Rectal smooth muscle tissue (tissue), 1 donor: ENCODE results near the gene TUBA1B.
A peak's percentile ranks its signal among the peaks of the same experiment; 100 is the strongest.

Experiments
- H3K27ac ChIP-seq: one replicate; pipeline ENCODE4 v1.7.0; 2013; ENCODE audit warnings: low read depth, low read length, inconsistent platforms
- H3K27me3 ChIP-seq: one replicate; pipeline ENCODE4 v1.7.0; 2013; ENCODE audit warnings: low read length; ENCODE audit not compliant: control insufficient read depth, insufficient read depth
- H3K36me3 ChIP-seq: one replicate; pipeline ENCODE4 v1.7.0; 2013; ENCODE audit warnings: low read length; ENCODE audit not compliant: control insufficient read depth, insufficient read depth
- H3K4me1 ChIP-seq: one replicate; pipeline ENCODE4 v1.7.0; 2013; ENCODE audit warnings: low read length; ENCODE audit not compliant: control insufficient read depth, insufficient read depth
- H3K4me3 ChIP-seq: one replicate; pipeline ENCODE4 v1.7.0; 2013; ENCODE audit warnings: low read length
- H3K9ac ChIP-seq: one replicate; pipeline ENCODE4 v1.7.0; 2013; ENCODE audit warnings: low read length

The TUBA1B gene

DNA sequence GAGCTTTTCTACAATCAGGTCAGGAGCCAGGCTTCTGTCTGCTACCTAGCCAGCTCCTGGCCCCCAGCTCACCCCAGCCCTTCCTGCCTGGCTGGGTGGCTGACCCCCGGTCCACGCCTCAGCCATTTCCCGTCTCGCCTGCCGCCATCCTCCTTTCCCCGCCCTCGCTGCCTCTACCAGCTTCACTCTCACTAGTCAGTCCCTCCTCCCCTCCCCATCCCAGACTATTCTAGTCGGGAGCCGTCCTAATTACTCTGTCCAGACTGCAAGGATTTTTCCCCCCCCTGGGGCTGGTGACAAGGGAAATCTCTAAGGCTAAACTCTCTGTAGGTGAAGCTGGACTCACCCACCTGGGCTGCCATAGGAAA lies 37.4 kb downstream of the TUBA1B start:
- Histone ChIP-seq H3K27ac (no peak overlapping the region), H3K27me3 (peaks cover 49% of the 10 kb centered on the region), H3K4me1 (peaks cover 5% of the 10 kb centered on the region), H3K36me3 (peaks cover 11% of the 10 kb centered on the region), H3K4me3 (peak overlapping the region; percentile 36), H3K9ac (no peak overlapping the region)

GRCh38 chr12:49092816-49093406 lies 38.3 kb downstream of the TUBA1B start:
- Histone ChIP-seq H3K4me1 (peaks cover 5% of the 10 kb centered on the region), H3K4me3 (no peak overlapping the region), H3K27ac (no peak overlapping the region), H3K9ac (no peak overlapping the region), H3K27me3 (peaks cover 53% of the 10 kb centered on the region), H3K36me3 (peaks cover 11% of the 10 kb centered on the region)

DNA sequence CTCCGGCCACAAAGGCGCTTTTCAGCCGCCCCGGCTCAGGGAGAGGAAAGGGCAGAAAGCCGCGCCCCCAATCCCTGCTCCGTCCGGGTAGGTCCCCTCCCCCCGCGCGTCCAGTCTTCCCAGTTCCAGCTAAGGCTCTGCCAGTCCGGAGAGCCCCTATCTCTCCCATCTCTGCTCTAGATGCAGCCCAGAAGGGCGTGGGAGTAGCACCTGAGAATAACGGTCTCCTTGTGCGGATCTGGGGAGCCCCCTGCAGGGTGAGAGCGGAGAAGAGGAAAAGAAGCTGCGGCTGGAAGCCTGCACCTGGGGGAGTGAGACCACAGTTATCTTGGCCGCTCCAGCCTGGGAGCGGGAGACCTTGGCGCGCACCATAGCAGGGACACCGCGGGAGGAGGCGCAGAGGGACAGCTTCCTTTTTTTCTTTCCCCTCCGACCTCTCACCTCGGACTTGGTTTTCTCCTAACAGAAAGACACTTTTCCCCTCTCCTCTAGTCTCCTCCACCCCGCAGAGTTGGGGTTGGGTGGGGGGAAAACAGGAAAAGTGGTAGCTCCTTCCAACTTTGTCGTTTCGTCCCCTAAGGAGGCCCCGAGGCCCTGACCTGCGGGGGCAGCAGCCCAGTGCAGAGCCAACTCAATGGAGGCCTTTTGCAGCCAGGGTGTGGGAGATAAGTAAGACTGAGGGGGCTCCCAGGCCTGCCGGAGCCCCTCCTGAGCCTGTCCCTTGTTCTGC lies 38.9 kb downstream of the TUBA1B start:
- no peak overlapping the region for H3K9ac ChIP-seq
- peaks cover 53% of the 10 kb centered on the region for H3K27me3 ChIP-seq
- H3K4me3 ChIP-seq, result no peak overlapping the region

GRCh38 chr12:49091836-49092085 lies 39.4 kb downstream of the TUBA1B start:
- Histone ChIP-seq H3K4me3 (no peak overlapping the region), H3K27ac (peak overlapping the region; percentile 19), H3K4me1 (peaks cover 5% of the 10 kb centered on the region), H3K36me3 (peaks cover 3% of the 10 kb centered on the region), H3K27me3 (peaks cover 53% of the 10 kb centered on the region), H3K9ac (no peak overlapping the region)

More for the DNA sequence above, 38.9 kb downstream of the TUBA1B start:
- no peak overlapping the region for H3K27ac ChIP-seq
- peaks cover 5% of the 10 kb centered on the region for H3K36me3 ChIP-seq
- peaks cover 5% of the 10 kb centered on the region for H3K4me1 ChIP-seq

GRCh38 chr12:49091056-49091835 lies 39.9 kb downstream of the TUBA1B start:
- H3K4me1 ChIP-seq, result peaks cover 5% of the 10 kb centered on the region
- H3K27ac ChIP-seq, result peak overlapping the region; percentile 19
- H3K4me3 ChIP-seq, result no peak overlapping the region
- peaks cover 53% of the 10 kb centered on the region for H3K27me3 ChIP-seq
- no peak overlapping the region for H3K9ac ChIP-seq
- no peaks in the 10 kb centered on the region for H3K36me3 ChIP-seq

GRCh38 chr12:49089821-49090773 lies 41.1 kb downstream of the TUBA1B start:
- Histone ChIP-seq H3K4me3 (peak overlapping the region; percentile 47), H3K9ac (no peak overlapping the region), H3K27ac (no peak overlapping the region), H3K36me3 (no peaks in the 10 kb centered on the region), H3K4me1 (peaks cover 5% of the 10 kb centered on the region), H3K27me3 (peaks cover 53% of the 10 kb centered on the region)

DNA sequence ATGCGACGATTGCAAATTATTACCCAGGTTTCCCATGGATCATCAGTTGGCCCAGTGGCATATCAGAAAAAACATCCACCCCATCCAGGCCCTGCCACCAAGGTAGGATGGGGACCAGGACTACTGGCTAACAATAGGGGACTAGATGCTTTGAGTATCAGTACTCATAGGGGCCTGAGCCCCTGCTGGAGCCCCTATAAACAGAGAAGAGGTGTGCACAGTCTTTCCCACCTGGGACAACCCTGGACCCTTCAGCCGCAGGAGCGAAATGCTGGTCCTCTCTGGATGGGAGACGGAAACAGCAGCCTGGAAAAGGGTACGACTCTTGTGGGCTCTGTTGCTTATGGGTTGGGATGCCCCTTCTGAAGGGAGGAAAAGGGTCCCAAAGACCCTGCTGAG lies 42.3 kb downstream of the TUBA1B start:
- Histone ChIP-seq H3K9ac (no peak overlapping the region), H3K27me3 (peaks cover 47% of the 10 kb centered on the region), H3K4me1 (peaks cover 5% of the 10 kb centered on the region), H3K36me3 (no peaks in the 10 kb centered on the region), H3K4me3 (no peak overlapping the region), H3K27ac (no peak overlapping the region)

GRCh38 chr12:49088150-49088931 lies 42.9 kb downstream of the TUBA1B start:
- Histone ChIP-seq H3K27me3 (peaks cover 41% of the 10 kb centered on the region), H3K4me1 (peaks cover 5% of the 10 kb centered on the region), H3K4me3 (peak overlapping the region; percentile 23), H3K9ac (no peak overlapping the region), H3K36me3 (no peaks in the 10 kb centered on the region), H3K27ac (no peak overlapping the region)

DNA sequence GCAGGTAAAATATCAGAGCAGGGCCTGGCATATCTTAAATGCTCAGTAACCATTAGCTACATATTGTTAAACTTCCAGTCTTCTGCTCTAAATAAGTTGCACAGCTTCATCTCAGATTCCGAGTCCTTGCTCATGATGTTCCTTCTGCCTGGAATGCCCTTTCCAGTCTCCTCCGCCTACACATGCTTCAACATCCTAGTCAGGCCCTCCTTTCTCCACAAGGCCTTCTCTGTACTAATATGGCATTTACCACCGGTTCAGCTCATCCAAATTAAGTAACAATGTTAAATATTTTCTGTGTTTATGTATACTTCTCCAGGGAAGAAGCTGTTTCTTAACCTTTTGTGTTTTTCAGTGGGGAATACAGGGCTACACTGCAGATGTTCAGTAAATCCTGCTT lies 45.1 kb downstream of the TUBA1B start:
- peaks cover 24% of the 10 kb centered on the region for H3K27me3 ChIP-seq
- H3K36me3 ChIP-seq, result no peaks in the 10 kb centered on the region
- no peak overlapping the region for H3K9ac ChIP-seq
- no peak overlapping the region for H3K27ac ChIP-seq
- H3K4me1 ChIP-seq, result peaks cover 5% of the 10 kb centered on the region
- H3K4me3 ChIP-seq, result no peak overlapping the region

DNA sequence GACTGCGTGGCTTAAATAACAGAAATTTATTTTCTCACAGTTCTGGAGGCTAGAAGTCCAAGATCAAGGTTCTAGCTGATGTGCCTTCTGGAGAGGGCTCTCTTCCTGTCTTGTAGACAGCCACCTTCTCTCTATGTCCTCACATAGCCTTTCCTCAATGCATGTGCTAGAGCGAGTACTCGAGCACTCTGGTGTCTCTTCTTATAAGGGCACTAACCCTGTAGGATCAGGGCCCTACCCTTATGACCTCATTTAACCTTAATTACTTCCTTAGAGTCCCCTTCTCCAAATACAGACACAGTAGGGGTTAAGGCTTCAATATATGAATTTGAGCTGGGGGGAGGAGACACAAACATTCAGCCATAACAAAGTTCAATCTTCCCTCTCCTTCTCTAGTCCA lies 46.8 kb downstream of the TUBA1B start:
- no peak overlapping the region for H3K4me3 ChIP-seq
- peaks cover 10% of the 10 kb centered on the region for H3K27me3 ChIP-seq
- H3K4me1 ChIP-seq, result no peaks in the 10 kb centered on the region
- H3K9ac ChIP-seq, result no peak overlapping the region
- H3K36me3 ChIP-seq, result no peaks in the 10 kb centered on the region
- no peak overlapping the region for H3K27ac ChIP-seq

GRCh38 chr12:49079793-49080192 lies 51.4 kb downstream of the TUBA1B start:
- Histone ChIP-seq H3K36me3 (no peaks in the 10 kb centered on the region), H3K27ac (no peak overlapping the region), H3K4me3 (no peak overlapping the region), H3K27me3 (no peaks in the 10 kb centered on the region), H3K4me1 (no peaks in the 10 kb centered on the region), H3K9ac (no peak overlapping the region)
